ENCODE results near the gene ARHGAP15. TPM values are rescaled to one million over a fixed set of nuclear protein-coding genes. Genes with fewer than 3 reads are reported as not detected.

ARHGAP15 gene
- total RNA-seq, 1 donor from 2014 or later: not detected

- no peak for DNase-seq
- H3K4me3 Mint-ChIP-seq (ENCODE audit: unreplicated experiment): no peak overlapping the region
- no peaks in the 10 kb centered on the region for H3K27me3 Mint-ChIP-seq (ENCODE audit: unreplicated experiment)
- H3K4me1 Mint-ChIP-seq (ENCODE audit: low read depth, unreplicated experiment): no peaks in the 10 kb centered on the region
- H3K9me3 Mint-ChIP-seq (ENCODE audit: unreplicated experiment): no peaks in the 10 kb centered on the region
- TF ChIP-seq CTCF (IDR thresholded peaks at IDR 0.05; ENCODE audit: partially characterized antibody, unreplicated experiment): no peak
- H3K36me3 Mint-ChIP-seq (ENCODE audit: unreplicated experiment): no peaks in the 10 kb centered on the region
- no peak overlapping the region for H3K27ac Mint-ChIP-seq (ENCODE audit: unreplicated experiment)
These were observed 63.5 kb downstream of the ARHGAP15 start for GRCh38 chr2:143192716-143193115.

- Mint-ChIP-seq H3K36me3 (ENCODE audit: unreplicated experiment) (no peaks in the 10 kb centered on the region), H3K27ac (ENCODE audit: unreplicated experiment) (no peak overlapping the region), H3K9me3 (ENCODE audit: unreplicated experiment) (no peaks in the 10 kb centered on the region), H3K27me3 (ENCODE audit: unreplicated experiment) (no peaks in the 10 kb centered on the region), H3K4me3 (ENCODE audit: unreplicated experiment) (no peak overlapping the region), H3K4me1 (ENCODE audit: low read depth, unreplicated experiment) (no peaks in the 10 kb centered on the region)
- DNase-seq: no peak
- no peak for TF ChIP-seq CTCF (IDR thresholded peaks at IDR 0.05; ENCODE audit: partially characterized antibody, unreplicated experiment)
These were observed 63.9 kb downstream of the ARHGAP15 start for GRCh38 chr2:143193121-143193520.

- TF ChIP-seq CTCF (IDR thresholded peaks at IDR 0.05; ENCODE audit: partially characterized antibody, unreplicated experiment): no peak
- Mint-ChIP-seq H3K4me1 (ENCODE audit: low read depth, unreplicated experiment) (no peaks in the 10 kb centered on the region), H3K27me3 (ENCODE audit: unreplicated experiment) (no peaks in the 10 kb centered on the region), H3K27ac (ENCODE audit: unreplicated experiment) (no peak overlapping the region), H3K9me3 (ENCODE audit: unreplicated experiment) (no peaks in the 10 kb centered on the region), H3K4me3 (ENCODE audit: unreplicated experiment) (no peak overlapping the region), H3K36me3 (ENCODE audit: unreplicated experiment) (no peaks in the 10 kb centered on the region)
- no peak for DNase-seq
These were observed 66.3 kb downstream of the ARHGAP15 start for GRCh38 chr2:143195511-143195910.

GRCh38 chr2:143204062-143204461 is 74.8 kb downstream of the ARHGAP15 start:
- no peaks in the 10 kb centered on the region for H3K36me3 Mint-ChIP-seq (ENCODE audit: unreplicated experiment)
- H3K4me3 Mint-ChIP-seq (ENCODE audit: unreplicated experiment): no peak overlapping the region
- H3K4me1 Mint-ChIP-seq (ENCODE audit: low read depth, unreplicated experiment): no peaks in the 10 kb centered on the region
- no peaks in the 10 kb centered on the region for H3K27me3 Mint-ChIP-seq (ENCODE audit: unreplicated experiment)
- DNase-seq: no peak
- H3K9me3 Mint-ChIP-seq (ENCODE audit: unreplicated experiment): no peaks in the 10 kb centered on the region
- H3K27ac Mint-ChIP-seq (ENCODE audit: unreplicated experiment): no peak overlapping the region
- no peak for TF ChIP-seq CTCF (IDR thresholded peaks at IDR 0.05; ENCODE audit: partially characterized antibody, unreplicated experiment)

GRCh38 chr2:143205106-143205764 is 76.0 kb downstream of the ARHGAP15 start:
- no peaks in the 10 kb centered on the region for H3K9me3 Mint-ChIP-seq (ENCODE audit: unreplicated experiment)
- no peak for DNase-seq

More at GRCh38 chr2:143205106-143205764, 76.0 kb downstream of the ARHGAP15 start:
- no peak overlapping the region for H3K4me3 Mint-ChIP-seq (ENCODE audit: unreplicated experiment)
- no peaks in the 10 kb centered on the region for H3K4me1 Mint-ChIP-seq (ENCODE audit: low read depth, unreplicated experiment)
- TF ChIP-seq CTCF (IDR thresholded peaks at IDR 0.05; ENCODE audit: partially characterized antibody, unreplicated experiment): no peak
- H3K27ac Mint-ChIP-seq (ENCODE audit: unreplicated experiment): no peak overlapping the region
- no peaks in the 10 kb centered on the region for H3K27me3 Mint-ChIP-seq (ENCODE audit: unreplicated experiment)
- no peaks in the 10 kb centered on the region for H3K36me3 Mint-ChIP-seq (ENCODE audit: unreplicated experiment)

Measured in glutamatergic neuron (in vitro differentiated cells).